CD4-positive, alpha-beta T cell treated with Interferon alpha-2 for 1 hour (primary cell): Measurements from ENCODE around the gene PSAPL1.

ENCODE experiments used
- DNase-seq, 2 donors: peaks; one replicate each; pipeline ENCODE4 v3.0.0-alpha.2; 2020 to 2022

Gene PSAPL1

GRCh38 chr4:7393601-7394575 lies 40.8 kb downstream of the PSAPL1 start:
- DNase-seq: no peak

DNA sequence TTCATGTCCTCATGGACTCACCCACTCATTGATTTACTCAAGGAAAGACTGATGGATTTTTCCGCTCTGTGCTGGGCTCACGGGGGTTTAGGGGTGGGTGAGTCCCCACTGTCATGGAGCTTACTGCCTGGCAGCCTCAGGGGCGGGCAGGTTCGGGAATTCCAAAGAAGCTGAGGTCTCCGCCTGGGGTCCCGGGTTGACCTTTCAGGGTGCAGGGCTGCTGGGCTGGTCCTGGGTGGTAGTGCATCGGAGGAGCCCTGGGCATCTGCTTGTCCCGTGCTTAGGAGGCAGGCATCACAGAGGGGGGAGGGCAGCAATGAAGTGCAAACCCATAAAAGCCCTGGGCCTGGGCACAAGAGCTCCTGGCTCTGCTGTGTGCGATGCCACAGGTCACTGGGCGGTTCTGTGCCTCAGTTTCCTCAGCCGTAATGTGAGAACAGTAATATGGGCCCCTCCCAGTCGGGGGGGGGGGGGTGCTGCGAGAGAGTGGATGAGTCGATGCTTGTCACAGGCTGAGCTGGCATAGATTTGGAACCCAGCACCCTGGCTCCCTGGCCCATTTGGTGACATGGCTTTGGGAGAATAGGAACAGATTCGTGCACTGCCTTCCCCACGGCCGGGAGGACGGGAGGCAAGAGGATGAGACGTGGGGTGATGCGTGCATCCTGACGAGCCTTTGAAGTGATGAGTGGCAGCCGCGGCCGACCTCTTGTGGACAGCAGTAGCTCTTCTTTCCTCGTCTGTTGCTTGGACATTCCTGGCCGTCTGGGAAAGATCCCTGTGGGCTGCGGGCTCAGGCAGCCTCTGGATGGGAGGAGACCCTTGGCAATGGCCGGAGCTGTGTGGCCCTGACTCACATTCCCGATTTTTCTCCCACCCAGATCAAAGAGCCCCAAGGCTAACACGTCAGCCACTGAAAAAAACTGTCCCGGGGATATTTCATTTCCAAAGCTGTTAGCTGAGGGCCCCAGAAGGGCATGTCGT lies 42.0 kb downstream of the PSAPL1 start:
- DNase-seq: no peak

DNA sequence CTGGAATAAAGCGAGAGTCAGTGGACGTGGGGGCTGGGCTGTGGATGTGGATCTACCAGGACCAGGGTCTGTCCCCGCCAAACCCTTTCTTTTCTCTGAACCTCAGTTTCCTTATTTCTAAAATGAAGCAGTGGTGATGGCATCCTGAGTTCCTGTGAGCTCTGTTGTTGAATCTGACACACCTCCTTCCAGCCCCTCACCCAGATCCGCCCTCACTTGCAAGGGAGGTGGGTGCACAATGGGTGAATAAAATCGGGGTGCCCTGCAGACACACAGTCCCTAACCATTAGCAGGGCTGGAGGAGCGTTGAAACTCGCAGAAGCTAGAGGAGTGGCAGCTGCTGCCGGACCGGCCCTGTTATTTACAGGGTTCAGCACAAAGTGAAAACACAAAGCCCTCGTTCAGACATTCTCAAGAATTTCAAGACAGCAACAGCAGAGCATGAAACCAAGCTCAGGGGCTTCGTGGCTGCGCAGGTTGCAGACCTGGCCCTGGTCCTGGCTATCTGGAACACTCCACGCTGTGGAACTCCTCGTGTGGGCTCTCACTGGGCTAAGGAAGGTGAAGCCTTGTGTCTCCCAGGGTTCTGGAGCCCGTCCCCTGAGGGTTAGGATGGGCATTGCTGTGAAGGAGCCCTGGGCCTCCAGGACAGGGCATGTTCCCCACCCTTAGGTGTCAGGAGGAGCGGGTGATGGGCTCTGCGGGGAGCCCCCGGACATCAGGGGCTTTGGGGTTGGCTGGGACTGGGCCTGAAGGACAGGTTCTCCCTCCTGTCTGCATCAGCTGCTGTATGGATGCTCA lies 42.9 kb downstream of the PSAPL1 start:
- no peak for DNase-seq

- DNase-seq: no peak
Observed at GRCh38 chr4:7390906-7391636, 43.7 kb downstream of the PSAPL1 start.

DNA sequence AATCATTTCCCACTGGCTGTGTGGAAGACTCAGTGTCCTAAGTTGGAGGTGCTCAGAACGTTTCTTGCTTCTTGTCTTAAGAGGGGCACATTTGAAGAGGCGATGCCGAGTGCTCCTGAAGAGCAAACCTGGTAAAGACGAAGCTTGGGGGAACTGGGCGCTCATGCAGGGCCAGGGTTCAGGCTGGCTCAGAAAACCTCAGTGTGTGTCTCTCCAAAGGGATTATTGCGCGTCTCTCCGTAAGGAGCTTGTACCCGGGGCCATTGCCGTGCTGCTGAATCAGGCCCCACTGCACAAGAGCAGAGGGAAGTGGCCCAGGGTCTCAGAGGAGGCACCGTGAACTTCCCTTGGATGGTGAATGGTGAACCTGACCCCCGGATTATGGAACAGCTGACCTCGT lies 44.4 kb downstream of the PSAPL1 start:
- DNase-seq: no peak

GRCh38 chr4:7389719-7390118 lies 45.0 kb downstream of the PSAPL1 start:
- DNase-seq: no peak

GRCh38 chr4:7389101-7389701 lies 45.5 kb downstream of the PSAPL1 start:
- DNase-seq: no peak

DNA sequence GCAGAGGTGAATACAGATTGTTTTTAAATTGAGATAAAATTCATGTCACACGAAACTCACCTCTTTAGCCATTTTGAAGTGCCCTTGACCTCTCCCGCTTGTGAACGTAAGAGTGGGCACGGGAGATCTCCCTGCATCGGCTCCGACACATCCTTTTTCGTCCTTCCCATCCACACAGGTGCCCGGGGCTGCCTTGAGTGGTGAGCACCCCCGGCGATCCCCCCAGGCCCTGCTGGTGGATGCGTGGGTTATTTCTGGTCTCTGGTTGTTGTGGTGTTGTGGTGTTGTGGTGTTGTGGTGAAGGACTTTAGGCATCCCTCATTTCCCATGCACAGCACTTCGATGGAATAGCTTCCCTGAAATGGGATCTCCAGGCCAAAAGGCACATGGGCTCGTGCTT lies 46.1 kb downstream of the PSAPL1 start:
- no peak for DNase-seq

GRCh38 chr4:7387925-7388324 lies 46.8 kb downstream of the PSAPL1 start:
- DNase-seq: no peak

DNA sequence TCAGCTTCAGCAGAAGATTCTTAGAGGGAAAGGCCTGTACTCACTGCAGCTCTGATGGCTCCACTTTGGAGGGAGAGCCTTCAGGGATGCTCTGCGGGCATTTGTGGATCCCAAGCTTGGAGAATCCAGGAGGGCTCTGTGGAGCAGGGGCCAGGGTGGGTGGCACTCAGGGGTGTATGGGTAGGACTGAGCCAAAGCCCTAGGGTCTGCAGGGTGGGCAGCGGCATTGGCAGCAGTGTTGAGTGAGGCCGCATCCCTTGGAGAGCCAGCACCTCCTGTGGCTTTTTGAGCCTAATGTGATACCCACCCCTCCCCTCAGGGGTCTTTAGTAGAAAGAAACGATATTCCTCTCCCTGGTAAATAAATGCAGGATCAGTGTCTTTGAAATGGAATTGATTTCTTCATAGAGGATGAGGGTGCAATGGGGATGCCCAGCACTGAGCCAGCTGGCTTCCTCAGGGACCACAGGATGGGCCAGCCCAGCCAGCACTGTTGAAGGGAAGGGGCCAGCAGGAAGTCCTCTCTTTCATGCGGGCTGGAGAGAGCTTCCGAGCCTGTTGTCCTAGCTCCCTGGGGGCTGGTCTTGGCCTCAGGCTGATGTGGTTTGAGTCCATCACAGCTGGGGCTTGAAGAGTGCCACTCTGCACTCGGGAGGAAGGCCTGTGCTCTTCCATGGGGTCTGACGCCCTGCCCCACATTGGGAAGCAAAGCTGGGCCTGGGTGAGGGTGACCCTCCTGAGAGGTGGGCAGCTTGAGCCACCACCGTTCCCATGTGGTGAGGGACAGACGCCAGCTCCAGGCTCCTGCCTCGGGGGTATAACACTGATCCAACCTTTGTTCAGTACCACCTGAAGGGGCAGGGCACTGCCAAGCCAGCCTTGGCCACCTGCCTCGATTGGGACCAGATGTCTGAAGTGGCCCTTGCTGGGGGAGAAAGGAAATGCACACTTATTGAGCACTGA lies 49.5 kb downstream of the PSAPL1 start:
- no peak for DNase-seq

DNA sequence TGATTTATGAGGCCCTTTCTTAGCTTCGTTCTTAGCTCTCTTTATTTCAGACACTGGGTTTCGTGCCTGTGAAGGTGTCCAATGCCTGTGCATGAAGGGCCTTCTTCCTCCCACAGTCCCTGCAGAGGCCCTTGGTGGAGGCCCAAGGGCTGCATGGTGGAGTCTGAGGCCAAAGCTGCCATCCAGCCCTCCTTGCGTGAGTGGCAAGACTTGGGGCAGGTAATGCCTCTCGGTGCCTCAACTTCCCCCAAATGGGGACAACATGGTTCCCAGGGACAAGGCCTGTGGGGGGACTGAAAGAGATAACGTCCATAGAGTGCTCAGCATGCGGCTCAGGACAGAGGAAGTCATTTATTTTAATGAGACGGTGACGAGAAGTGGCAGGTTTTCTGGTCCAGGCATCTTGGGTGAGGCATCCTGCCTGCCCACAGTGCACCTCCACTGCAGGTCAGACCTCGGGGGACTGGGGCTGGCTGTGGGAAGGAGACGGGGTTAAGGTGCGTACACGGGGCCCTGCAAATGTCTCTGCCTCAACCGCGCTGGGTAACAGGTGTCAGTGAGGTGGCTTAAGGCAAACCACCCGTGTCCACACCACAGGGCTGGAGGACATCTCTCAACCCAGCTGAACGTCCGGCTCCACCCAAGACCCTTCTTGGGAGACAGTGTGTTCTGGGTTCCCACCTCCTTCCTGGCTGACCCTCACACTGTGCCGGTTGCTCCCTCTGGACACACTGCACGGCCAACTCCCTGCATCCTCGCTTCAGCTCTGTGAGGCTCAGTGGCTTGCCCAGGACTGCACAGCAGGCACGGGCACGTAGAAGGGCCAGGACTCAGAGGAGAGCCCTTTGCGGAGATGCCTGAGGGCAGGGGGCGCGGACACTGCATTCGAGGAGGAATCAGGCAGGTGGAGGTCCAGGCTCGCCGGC lies 50.5 kb downstream of the PSAPL1 start:
- no peak for DNase-seq

GRCh38 chr4:7383266-7383665 lies 51.5 kb downstream of the PSAPL1 start:
- DNase-seq: no peak

DNA sequence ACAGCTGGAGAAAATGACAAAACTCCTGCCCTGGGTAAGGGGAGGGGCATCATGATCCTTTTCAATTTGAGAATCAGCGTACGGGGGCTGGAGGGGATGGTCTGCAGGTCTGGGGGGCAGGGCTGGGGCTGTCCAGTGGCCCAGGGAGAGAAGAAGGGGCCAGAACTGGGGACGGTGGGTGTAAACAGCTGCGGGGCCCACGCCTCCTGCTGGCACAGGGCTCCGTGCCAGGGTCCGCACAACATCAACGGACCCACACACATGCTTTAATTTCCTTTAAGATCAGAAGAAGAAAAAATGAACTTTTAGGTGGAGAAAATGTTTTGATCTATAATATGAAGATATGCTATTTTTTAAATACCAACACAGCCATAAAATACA lies 52.1 kb downstream of the PSAPL1 start:
- DNase-seq: no peak

GRCh38 chr4:7381890-7382633 lies 52.7 kb downstream of the PSAPL1 start:
- no peak for DNase-seq

GRCh38 chr4:7381221-7381889 lies 53.4 kb downstream of the PSAPL1 start:
- no peak for DNase-seq
